NCI-H460 (cell line): ENCODE results near the gene PAXIP1. TPM values are rescaled to one million over a fixed set of nuclear protein-coding genes. Genes with fewer than 3 reads are reported as not detected.
A peak's percentile ranks its signal among the peaks of the same experiment; 100 is the strongest.

Experiments used
- DNase-seq: peaks from one replicate; pipeline ENCODE4 v3.0.0-alpha.2; 2016; ENCODE audit warnings: low read depth; ENCODE audit errors: extremely low read depth
- total RNA-seq: library from RNA; depleted of rRNA; stranded (reverse); fragments of >200 nt; shearing (Covaris generic); gene quantifications from 2 replicates; pipeline ENCODE4 v1.2.3, GENCODE V29; 2014

The PAXIP1 gene
- total RNA-seq, 1 experiment from 2014 or later: 13.8 TPM

DNA sequence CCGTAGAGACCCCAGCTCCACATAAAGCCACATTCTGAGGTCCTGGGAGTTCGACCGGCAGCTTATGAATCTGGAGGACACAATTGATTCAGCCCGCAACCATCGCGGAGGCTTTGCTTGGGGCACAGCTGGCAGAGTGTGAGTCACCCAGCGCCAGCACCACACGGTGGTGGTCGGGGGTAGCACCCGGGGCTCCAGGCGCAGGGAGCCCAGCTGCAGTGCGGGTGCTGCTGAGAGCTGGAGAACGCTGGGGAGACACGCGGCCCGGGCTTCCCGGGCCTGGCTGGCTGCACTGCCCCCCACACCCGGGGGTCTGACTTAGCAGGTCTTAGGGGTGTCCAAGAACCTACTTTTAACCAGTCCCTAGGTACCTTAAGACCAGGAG lies 87.9 kb downstream of the PAXIP1 start:
- DNase-seq: no peak

DNA sequence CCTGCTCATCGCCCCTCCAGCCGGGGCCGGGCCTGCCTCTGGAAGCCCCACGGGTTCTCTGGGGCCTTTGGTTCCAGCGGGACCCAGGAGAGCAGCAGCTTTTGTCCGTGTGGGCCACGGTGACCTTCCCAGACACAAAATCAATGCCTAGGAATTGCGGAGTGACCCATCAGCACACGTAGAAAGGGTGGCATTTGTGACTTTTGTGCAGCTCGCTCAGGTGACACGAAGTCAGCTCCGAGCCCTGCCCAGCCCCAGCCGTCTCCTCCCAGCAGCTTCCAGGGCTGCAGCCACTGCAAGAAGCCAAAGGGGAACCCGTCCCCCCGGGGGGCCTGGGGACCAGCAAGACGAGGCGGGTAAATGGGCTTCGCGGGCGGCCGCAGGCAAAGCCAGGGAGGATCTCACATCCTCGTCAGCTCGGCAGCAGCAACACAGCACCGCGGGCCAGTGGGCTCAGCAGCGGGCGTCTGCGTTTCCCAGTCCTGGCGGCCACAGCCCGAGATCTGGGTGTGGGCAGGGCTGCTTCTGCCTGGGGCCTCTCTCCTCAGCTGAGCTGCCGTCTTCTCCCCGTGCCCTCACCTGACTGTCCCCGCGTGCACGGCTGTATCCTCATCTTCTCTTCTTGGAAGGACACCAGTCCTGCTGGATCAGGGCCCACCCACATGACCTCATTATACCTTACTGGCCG lies 88.5 kb downstream of the PAXIP1 start:
- no peak for DNase-seq

DNA sequence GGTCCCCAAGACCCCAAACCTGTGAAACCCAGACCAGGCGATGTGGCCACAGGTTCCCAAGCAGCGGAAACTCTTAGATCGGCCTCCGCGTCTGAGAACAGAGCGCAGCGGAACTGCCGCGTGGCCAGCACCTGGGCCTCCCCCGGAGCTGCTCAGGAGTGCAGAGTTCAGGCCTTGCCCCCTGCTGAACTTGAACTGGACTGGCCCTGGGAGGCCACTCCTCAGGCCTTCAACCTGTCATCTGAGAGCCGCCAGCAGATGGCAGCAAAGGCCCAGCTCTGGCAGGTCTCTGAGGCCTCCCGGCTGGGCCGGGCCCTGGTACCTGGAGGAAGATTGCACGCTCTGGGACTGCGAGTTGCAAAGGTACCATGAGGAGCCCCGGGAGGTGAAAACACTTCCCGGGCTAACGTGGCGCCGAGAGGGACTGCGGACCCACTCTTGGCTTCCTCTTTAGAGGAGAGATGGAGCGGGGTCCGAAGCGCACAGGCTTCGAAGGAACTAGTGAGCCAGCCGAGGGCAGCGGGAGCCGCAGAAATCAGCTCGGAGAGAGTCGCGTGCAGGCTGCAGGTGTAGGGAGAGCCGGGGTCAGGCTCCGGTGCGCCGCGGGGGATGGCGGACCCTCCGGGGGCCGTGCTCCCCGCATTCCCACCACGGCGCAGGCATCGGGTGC lies 89.2 kb downstream of the PAXIP1 start:
- DNase-seq: peak; percentile 70

DNA sequence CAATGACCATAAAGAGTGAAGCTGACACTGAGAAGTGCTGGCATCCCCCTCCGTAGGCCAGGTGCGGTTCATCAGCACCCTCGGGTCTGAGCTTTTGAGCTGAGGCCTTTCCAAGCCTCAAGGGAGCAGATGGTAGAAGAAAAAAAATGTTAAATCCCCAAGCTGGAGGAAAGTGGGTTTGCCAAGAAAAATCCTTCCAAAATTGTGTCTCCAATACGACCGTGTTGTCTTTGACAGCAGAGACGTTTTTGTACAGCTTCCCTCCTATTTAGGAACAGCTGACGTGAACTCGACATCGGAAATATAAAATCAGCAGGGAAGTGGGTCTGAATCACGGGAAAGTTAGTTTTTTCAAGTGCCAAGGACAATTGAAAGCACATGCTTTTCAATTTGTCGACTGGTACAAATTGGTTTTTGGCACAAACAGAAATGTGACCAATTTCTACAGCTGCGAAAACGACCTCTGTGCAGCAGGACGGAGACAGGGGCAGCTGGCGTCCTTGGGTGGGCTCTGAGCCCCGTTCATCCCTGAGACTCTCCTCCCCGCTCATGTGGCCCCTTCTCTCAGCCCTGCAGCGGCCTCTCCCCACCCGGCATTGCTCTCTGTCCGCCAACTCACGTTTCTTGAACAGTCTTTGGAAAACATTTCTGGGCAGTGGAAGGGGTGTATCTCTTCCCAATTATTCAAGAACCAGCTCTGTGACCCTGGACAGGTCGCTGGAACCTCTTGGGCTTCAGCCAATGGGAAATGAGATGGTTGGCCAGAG lies 89.9 kb downstream of the PAXIP1 start:
- no peak for DNase-seq

DNA sequence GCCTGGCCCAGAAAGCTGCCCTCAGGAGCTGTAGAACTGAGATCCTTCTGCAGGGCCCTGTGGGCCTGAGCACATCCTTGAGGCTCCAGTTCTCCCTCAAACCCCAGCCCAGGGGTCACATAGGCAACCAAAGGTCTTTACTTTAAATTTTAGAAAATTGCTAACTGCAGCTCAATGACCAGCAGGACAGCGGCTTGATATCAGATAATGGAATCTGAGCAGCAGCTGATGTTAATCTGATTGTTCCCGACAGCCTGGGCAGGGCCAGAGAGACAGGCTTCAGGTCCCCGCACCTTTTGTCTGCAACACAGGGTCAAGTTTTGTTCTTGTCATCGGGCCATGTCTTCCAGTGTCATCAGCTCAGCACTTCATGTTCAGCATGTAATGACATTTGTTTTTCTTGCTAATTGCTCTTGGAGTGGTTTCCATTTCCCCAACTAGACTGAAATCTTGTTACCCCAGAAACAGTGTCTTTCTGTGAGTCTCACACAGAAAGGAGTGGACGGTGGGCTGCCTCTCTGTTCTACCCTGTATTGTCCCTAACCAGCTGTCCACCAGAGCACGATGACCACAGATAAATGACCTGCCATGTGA lies 91.0 kb downstream of the PAXIP1 start:
- no peak for DNase-seq

DNA sequence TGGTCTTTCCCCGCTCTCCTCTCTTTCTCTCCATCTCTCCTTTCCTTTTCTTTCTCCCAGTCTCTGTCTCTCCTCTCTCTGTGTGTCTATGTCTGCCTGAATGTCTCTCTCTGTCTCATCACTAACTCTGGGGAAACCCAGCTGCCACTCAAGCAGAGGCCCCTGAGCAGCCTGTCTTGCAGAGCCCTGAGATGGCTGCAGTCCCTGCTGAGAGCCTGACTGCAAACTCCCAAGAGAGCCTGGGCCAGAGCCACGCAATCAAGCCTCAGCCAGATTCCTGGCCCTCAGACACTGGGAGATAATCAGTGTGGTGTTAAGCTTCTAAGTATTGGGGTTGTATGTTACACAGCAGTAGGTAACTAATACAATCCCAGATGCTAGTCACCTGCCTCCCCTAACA lies 91.5 kb downstream of the PAXIP1 start:
- DNase-seq: no peak

DNA sequence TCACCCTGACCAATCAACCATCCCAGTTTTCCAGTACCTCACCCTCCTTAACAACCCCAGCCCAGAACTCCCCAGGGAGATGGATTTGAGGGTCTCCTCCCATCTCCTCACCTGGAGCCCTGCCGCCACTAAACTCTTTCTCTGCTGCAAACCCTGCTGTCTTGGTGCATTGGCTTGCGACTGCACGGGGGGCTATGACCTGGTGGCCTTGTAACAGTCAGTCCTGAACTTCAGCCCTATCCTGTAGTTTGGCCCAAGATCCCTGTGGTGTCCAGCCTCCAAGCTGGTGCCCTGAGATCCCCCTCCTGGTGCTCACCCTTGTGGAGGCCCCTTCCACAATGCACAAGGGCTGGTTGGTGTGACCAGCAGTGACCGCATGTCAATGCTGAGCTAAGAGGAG lies 91.9 kb downstream of the PAXIP1 start:
- no peak for DNase-seq

DNA sequence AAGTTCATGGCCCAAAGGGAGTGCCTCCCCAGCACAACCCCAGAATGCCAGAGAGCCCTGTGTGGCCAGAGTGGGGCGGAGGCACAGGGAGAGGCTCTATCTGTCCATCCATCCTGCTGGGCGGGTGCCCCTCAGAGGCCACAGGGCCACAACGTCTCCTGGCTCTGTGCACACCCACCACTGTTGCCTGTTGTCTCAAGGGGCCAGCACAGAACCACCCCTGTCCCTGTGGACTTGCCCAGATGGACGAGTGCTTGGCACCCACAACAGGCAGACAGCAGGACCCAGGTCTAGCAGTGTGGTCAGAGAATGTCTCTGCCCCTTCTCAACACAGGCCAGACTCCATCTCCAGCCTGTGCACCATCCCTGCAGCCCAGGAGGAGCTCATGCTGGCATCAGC lies 92.8 kb downstream of the PAXIP1 start:
- DNase-seq: no peak

DNA sequence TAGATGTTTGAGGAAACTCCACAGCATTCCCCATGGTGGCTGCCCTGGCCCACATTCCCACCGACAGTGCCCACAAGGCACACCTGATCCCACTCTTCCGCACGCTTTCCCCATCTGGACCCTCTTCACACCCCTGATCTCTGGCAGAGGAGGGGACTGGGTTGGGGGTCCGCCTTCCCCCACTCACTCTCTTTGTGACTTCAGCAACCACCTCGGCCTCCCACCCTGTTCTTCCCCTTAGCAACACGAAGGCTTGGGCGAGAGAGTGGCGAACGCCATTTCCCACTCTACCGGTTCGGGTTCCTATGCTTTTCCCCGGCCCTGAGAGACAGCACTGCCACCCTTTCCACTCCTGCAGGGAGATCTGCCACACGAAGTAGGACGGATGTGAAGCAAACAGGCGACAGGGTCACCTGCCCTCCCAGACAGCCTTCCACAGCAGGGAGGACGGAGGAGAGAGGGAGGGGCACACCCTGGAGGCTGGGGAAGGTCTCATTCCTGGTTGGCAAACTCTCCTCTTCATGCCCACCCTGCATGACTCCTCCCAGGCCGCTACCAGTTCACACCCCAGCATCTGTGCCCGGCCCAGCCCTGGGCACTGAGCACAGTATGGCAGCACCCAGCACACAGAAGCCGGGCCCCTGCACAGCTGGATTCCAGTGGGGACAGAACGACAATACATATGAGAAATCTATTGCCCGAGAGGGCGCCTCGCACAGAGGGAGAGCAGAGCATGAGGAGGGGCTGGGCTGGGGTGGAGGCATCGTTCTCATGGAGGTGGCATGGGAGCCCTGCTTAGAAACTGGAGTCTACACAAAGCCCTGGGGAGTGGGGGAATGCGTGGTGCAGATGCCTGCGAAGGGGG lies 93.5 kb downstream of the PAXIP1 start:
- no peak for DNase-seq

DNA sequence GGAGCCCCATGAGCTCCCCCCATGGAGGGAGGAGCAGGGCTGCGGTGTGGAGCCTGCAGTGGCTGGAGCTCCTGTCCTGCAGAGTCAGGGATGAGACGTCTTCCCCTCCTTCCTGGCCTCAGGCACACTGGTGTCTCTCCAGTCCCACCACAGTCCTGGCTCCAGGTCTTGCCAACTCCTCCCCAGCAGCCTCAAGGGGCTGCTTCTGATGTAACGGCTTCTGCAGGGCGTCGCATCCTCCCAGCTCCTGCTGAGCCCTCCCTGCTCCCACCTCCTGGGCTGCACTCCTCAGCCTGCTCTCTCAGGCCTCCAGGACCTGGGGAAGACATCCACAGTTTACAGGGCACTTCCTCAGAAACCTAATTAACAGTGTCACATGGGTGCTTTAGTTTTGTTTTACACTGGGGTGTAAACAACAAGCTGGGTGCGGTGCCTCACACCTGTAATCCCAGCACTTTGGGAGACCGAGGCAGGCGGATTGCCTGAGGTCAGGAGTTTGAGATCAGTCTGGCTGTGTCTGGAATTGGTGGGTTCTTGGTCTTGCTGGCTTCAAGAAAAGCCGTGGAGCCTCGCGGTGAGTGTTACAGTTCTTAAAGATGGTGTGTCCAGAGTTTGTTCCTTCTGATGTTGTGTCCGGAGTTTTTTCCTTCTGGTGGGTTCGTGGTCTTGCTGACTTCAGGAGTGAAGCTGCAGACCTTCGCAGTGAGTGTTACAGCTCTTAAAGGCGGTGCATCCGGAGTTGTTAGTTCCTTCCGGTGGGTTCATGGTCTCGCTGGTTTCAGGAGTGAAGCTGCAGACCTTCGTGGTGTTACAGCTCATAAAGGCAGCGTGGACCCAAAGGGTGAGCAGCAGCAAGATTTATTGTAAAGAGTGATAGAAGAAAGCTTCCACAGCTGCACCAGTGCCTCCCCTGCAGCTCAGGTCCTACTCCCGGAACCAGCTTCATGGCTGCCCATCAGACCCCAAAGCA lies 95.0 kb downstream of the PAXIP1 start:
- no peak for DNase-seq

DNA sequence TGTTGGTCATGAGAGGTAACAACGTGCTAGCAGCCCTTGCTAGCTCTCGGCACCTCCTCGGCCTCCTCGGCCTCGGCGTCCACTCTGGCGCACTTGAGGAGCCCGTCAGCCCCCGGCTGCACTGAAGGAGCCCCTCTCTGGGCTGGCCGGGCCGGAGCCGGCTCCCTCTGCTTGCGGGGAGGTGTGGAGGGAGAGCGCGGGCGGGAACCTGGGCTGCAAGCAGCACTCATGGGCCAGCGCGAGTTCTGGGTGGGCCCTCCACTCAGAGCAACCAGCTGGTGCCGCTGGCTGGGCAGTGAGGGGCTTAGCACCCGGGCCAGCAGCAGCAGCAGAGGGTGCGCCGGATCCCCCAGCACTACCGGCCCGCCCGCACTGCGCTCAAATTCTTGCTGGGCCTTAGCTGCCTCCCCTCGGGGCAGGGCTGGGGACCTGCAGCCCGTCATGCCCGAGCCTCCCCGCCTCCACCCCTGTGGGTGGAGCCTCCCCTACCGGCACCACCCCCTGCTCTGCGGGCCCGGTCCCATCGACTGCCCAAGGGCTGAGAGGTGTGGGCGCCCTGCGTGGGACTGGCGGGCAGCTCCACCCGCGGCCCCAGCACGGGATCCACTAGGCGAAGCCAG lies 96.1 kb downstream of the PAXIP1 start:
- no peak for DNase-seq

DNA sequence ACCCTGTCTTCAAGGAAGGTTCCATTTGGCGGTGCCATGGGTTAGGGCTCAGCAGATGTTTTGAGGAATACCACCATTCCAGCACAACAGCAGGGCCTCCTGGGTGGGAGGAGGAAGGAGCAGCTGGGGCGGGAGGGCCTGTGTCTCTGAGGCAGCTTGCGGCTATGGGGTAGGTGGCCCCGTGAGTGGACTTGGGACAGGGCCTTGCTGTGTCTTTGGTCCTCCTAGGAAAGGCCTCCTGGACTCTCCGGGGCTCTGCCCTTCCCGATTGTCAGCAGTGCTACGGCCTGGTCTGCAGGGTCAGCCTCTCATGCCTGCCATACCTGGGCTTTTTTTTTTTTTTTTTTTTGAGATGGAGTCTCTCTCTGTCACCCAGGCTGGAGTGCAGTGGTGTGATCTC lies 96.7 kb downstream of the PAXIP1 start:
- no peak for DNase-seq

DNA sequence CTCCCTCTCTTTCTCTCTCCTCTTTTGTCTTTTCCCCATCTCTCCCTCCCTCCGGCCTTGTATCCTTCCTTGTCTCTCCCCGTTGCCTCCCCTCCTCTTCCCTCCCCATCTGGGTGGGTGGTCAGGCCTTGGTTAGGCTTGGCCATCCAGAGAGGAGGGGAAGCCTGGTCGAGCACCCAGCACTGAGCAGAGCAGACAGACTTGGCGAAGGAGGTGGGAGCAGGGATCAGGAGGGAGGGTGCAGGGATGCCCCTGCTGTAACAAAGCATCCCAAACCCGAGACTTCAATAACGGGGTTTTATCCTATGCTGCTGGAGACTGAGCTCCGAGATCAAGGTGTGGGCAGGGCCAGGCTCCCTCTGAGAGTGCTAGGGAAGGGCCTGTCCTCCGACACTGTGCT lies 97.3 kb downstream of the PAXIP1 start:
- DNase-seq: no peak

DNA sequence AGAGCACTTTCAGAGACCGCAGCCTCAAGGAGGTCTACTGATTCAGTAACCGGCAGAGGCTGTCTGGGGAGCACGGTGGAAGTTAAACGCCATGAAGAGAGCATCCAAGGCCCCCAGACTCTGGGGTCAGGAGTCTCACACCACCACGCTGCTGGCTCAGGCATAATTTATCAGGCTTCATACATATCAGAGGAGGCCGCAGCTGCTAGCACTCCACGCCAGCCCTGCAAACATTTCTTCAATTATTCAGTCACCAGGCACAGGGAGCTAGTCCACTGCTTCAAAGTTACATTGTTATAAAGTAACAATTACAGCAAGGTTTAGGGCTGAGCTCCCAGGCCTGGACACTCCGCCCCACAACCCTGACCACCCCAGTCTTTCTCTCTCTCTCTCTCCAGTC lies 97.8 kb downstream of the PAXIP1 start:
- DNase-seq: no peak

DNA sequence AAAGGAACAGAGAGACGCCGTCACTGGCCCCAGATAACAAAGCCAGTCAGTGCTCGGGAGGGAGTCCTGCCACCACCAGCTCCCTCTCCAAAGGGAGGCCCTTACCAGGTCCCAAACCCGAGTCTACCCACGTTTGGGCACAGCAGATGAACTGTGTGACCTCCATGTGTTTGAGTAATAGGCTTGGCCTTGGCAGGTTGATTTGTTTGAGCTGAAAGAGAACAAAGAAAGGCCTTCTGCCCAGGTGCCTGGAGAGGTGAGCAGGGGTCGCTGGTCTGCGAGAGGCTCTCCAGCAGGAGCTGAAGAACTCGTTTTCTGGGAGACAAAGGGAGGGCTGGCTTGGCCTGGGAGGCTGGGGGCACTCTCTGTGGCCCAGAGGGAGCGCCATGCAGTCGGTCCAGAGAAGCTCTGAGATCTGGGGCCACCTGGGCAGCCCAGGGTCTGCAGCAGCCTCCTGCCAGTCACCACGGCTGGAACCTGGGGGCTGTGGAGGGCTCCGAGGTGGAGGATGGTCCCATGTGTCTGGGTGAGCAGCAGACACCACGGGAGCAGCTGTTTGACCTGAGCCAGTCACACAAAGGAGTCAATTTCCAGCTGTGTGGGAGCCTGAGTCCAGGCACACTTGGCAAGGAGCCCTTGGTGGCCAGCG lies 99.7 kb downstream of the PAXIP1 start:
- DNase-seq: no peak

DNA sequence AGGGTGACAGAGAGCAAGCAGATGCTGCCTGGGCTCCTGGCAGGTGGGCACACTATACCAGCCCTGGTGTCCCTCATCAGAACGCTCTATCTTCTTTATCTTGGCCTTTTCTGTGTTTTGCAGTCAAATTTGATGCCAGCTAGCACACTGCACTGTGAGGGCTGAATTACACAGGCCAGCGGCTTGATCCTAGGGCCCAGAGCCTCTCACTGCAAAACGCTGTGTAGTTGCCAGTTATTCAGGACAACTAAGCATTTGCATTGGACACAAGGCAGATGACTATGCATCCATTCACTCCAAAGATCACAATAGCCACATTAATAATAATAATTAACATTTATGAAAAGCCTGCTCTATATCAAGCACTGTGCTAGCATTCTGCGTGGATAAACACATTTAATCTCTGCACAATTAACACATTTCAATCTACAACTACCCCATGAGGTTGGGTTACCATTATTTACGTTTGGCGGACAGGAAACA lies 100.3 kb downstream of the PAXIP1 start:
- DNase-seq: no peak

DNA sequence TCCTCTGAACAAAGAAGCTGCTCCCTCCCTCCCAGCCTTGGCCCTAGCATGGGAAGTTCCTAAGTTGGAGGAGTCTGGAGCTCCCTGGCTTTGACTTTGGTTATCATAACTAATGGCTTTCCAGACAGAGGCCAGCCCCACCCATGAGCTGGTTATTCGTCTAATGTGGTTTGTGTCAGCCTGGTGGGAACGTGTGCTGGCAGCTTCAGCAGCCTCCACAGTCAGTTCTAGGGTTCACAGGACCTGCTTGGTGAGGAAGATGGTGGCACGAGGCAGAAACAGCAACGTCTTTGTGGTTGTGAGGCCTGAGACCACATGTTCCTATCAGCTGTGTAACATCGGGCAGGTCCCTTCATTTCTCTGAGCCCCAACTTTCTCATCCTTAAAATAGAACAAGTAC lies 103.1 kb downstream of the PAXIP1 start:
- DNase-seq: no peak
